Liver (tissue), 2 donors: ENCODE data around the gene ALX3.

Experiments used
- TF ChIP-seq, protein P1 (sequence below): IDR thresholded peaks from 2 replicates; pipeline ENCODE4 v1.6.1; 2016; ENCODE audit warnings: antibody characterized with exemption
- TF ChIP-seq, protein P2 (sequence below): fragments of 150-350 bp; IDR thresholded peaks from 2 replicates; pipeline ENCODE4 v1.5.1; 2017; ENCODE audit warnings: improper control_type of control experiment, low read depth, low read length; ENCODE audit not compliant: missing input control
- donor health status: healthy.

DNA sequence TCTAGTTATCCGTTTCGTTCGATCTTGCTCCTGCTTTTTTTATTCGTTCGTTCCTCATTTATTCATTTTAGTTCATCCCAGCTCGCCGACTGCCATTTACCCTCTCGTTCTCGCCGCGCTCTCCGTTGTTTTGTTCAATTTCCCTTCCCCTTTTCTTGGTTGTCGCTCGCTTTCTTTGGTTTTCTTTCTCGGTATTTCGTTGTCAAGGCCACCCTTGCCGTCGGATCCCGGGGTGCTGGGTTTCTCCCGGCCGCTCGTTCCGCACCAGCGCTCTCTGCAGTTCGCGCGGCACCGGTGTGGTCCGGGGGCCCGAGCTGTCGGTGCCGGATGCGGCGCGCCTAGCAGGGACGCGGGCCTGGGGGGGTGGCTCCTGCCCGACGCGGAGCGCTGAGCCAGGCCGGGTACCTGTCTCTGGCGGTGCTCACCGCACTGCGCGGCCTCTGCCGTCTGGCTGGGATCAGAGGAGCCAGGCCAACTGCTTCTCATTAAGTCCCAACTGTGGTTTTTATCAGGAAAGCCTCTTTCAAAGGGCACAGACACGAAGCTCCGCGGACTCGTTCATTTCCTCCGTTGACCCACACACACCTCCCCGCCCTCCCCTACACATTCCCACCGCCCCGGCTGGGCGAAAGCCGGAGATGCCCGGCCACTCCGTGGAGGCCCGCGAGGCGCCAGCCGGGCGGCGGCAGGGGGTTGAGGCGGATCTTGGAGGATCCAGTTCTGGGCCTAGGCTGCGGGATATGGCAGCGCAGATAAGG, 1.6 kb downstream of the ALX3 start:
- TF ChIP-seq, protein P1, sequence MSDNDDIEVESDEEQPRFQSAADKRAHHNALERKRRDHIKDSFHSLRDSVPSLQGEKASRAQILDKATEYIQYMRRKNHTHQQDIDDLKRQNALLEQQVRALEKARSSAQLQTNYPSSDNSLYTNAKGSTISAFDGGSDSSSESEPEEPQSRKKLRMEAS: no peak
- TF ChIP-seq, protein P2, sequence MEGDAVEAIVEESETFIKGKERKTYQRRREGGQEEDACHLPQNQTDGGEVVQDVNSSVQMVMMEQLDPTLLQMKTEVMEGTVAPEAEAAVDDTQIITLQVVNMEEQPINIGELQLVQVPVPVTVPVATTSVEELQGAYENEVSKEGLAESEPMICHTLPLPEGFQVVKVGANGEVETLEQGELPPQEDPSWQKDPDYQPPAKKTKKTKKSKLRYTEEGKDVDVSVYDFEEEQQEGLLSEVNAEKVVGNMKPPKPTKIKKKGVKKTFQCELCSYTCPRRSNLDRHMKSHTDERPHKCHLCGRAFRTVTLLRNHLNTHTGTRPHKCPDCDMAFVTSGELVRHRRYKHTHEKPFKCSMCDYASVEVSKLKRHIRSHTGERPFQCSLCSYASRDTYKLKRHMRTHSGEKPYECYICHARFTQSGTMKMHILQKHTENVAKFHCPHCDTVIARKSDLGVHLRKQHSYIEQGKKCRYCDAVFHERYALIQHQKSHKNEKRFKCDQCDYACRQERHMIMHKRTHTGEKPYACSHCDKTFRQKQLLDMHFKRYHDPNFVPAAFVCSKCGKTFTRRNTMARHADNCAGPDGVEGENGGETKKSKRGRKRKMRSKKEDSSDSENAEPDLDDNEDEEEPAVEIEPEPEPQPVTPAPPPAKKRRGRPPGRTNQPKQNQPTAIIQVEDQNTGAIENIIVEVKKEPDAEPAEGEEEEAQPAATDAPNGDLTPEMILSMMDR: no peak
